ENCODE results near the gene LDB2.

LDB2 gene

DNA sequence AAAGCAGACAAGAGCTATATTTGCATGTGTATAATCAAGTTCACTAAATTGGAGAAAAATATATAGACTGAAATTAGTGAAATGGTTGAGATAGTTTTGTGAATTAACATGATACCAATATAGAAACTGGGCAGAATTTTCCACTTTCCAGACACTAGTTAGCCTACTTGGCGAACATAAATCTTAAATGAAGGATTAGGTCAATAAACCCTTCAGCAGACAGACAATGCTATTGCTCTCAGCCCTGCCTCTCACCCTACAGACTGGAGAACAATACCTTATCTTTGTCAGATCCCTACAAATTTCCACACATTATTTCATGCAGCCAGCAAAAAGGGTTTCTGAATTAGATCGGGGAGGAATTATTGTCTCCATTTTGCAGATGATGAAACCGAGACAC lies 435.8 kb downstream of the LDB2 start:
- Histone ChIP-seq H3K9ac (ENCODE audit: low read depth, low read length, poor library complexity, severe bottlenecking) (no peak overlapping the region), H3K36me3 (ENCODE audit: insufficient read depth, low read length) (no peaks in the 10 kb centered on the region), H2AFZ (ENCODE audit: low read length) (no peak overlapping the region), H3F3A (ENCODE audit: low read depth) (no peaks in the 10 kb centered on the region), H3K4me3 (ENCODE audit: low read length, poor library complexity, severe bottlenecking) (no peak overlapping the region), H3K27me3 (ENCODE audit: insufficient read depth, low read length, poor library complexity, severe bottlenecking) (no peaks in the 10 kb centered on the region), H3K79me2 (ENCODE audit: insufficient read depth, low read length) (no peaks in the 10 kb centered on the region), H3K4me2 (ENCODE audit: low read depth, low read length, poor library complexity, severe bottlenecking) (no peak overlapping the region), H4K20me1 (ENCODE audit: insufficient read depth, low read length, poor library complexity, severe bottlenecking) (no peaks in the 10 kb centered on the region), H3K9me2 (replicated peaks; ENCODE audit: low read depth, low read length) (no peaks in the 10 kb centered on the region), H3K9me3 (ENCODE audit: insufficient read depth, low read depth, low read length) (no peaks in the 10 kb centered on the region), H3K4me1 (ENCODE audit: insufficient read depth, low read length, poor library complexity, severe bottlenecking) (no peaks in the 10 kb centered on the region)
- TF ChIP-seq EZH2phosphoT487 (IDR thresholded peaks at IDR 0.05; ENCODE audit: borderline replicate concordance) = no peak
- TF ChIP-seq, protein P1, sequence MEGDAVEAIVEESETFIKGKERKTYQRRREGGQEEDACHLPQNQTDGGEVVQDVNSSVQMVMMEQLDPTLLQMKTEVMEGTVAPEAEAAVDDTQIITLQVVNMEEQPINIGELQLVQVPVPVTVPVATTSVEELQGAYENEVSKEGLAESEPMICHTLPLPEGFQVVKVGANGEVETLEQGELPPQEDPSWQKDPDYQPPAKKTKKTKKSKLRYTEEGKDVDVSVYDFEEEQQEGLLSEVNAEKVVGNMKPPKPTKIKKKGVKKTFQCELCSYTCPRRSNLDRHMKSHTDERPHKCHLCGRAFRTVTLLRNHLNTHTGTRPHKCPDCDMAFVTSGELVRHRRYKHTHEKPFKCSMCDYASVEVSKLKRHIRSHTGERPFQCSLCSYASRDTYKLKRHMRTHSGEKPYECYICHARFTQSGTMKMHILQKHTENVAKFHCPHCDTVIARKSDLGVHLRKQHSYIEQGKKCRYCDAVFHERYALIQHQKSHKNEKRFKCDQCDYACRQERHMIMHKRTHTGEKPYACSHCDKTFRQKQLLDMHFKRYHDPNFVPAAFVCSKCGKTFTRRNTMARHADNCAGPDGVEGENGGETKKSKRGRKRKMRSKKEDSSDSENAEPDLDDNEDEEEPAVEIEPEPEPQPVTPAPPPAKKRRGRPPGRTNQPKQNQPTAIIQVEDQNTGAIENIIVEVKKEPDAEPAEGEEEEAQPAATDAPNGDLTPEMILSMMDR (conservative IDR thresholded peaks at IDR 0.05; ENCODE audit: low read length) = no peak

DNA sequence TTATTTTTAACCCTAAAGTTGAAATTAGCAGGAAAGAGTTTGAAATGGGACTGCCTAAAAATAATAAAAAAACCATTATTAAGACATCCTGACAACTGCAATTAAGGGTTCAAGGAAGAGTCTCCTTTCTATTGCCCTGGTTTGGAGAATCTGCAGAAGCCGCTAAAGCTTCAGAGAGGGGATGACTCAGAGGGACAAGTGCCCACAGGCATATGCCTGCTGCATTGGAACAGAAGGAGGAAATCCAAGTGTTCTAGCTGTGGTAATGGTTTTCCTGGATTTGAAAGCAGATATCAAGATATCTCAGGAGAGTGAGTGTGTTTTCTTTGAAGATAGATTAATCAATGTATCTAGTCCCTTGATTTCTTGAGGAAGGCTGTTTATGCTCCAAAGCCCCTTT lies 437.1 kb downstream of the LDB2 start:
- Histone ChIP-seq H3K4me3 (ENCODE audit: low read length, poor library complexity, severe bottlenecking) (no peak overlapping the region), H3K4me1 (ENCODE audit: insufficient read depth, low read length, poor library complexity, severe bottlenecking) (no peaks in the 10 kb centered on the region), H3K27me3 (ENCODE audit: insufficient read depth, low read length, poor library complexity, severe bottlenecking) (no peaks in the 10 kb centered on the region), H3K4me2 (ENCODE audit: low read depth, low read length, poor library complexity, severe bottlenecking) (no peak overlapping the region), H3K9me2 (replicated peaks; ENCODE audit: low read depth, low read length) (no peaks in the 10 kb centered on the region), H4K20me1 (ENCODE audit: insufficient read depth, low read length, poor library complexity, severe bottlenecking) (no peaks in the 10 kb centered on the region), H3K9me3 (ENCODE audit: insufficient read depth, low read depth, low read length) (no peaks in the 10 kb centered on the region), H2AFZ (ENCODE audit: low read length) (no peak overlapping the region), H3K79me2 (ENCODE audit: insufficient read depth, low read length) (no peaks in the 10 kb centered on the region), H3K9ac (ENCODE audit: low read depth, low read length, poor library complexity, severe bottlenecking) (no peak overlapping the region), H3K36me3 (ENCODE audit: insufficient read depth, low read length) (no peaks in the 10 kb centered on the region), H3F3A (ENCODE audit: low read depth) (no peaks in the 10 kb centered on the region)
- TF ChIP-seq EZH2phosphoT487 (IDR thresholded peaks at IDR 0.05; ENCODE audit: borderline replicate concordance) = no peak
- TF ChIP-seq, protein P1 (conservative IDR thresholded peaks at IDR 0.05; ENCODE audit: low read length) = no peak

DNA sequence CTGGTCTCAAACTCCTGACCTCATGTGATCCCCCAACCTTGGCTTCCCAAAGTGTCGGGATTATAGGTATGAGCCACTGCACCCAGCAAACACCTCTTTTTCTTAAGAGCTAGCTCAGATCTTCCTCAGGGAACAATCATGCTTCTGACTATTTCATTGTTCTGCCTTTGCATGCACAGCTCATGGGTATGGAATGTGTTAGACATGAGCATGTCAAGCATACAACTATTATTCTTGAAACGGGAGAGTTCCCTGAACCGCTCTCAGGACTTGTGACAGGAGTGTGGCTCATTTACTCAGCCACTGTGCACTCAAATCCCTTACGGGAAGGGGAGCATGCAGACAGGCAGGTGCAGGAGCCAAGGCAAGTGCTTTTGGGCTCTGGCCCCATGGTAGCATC lies 440.5 kb downstream of the LDB2 start:
- no peak overlapping the region for H2AFZ ChIP-seq (ENCODE audit: low read length)
- no peak overlapping the region for H3K9ac ChIP-seq (ENCODE audit: low read depth, low read length, poor library complexity, severe bottlenecking)
- H3K4me3 ChIP-seq (ENCODE audit: low read length, poor library complexity, severe bottlenecking) = no peak overlapping the region
- TF ChIP-seq EZH2phosphoT487 (IDR thresholded peaks at IDR 0.05; ENCODE audit: borderline replicate concordance) = no peak
- TF ChIP-seq, protein P1 (conservative IDR thresholded peaks at IDR 0.05; ENCODE audit: low read length) = no peak
- no peaks in the 10 kb centered on the region for H3K79me2 ChIP-seq (ENCODE audit: insufficient read depth, low read length)
- no peaks in the 10 kb centered on the region for H3F3A ChIP-seq (ENCODE audit: low read depth)
- H3K4me2 ChIP-seq (ENCODE audit: low read depth, low read length, poor library complexity, severe bottlenecking) = no peak overlapping the region
- no peaks in the 10 kb centered on the region for H3K27me3 ChIP-seq (ENCODE audit: insufficient read depth, low read length, poor library complexity, severe bottlenecking)
- no peaks in the 10 kb centered on the region for H4K20me1 ChIP-seq (ENCODE audit: insufficient read depth, low read length, poor library complexity, severe bottlenecking)
- H3K9me2 ChIP-seq (replicated peaks; ENCODE audit: low read depth, low read length) = no peaks in the 10 kb centered on the region
- no peaks in the 10 kb centered on the region for H3K4me1 ChIP-seq (ENCODE audit: insufficient read depth, low read length, poor library complexity, severe bottlenecking)
- H3K36me3 ChIP-seq (ENCODE audit: insufficient read depth, low read length) = no peaks in the 10 kb centered on the region
- no peaks in the 10 kb centered on the region for H3K9me3 ChIP-seq (ENCODE audit: insufficient read depth, low read depth, low read length)

Data from Loucy (cell line).